GM23248 (cell line): Measurements from ENCODE around the gene HEMK1. TPM values are rescaled to one million over a fixed set of nuclear protein-coding genes. Genes with fewer than 3 reads are reported as not detected.

Source experiments
- DNase-seq: peaks from one replicate; pipeline ENCODE4 v3.0.0-alpha.2; 2015
- H2AFZ ChIP-seq: fragments of 200-600 bp; sonication (generic); 2 replicates; pipeline ENCODE4 v1.6.1; 2016; ENCODE audit warnings: antibody characterized with exemption
- H3F3A ChIP-seq: fragments of 200-600 bp; sonication (generic); 2 replicates; pipeline ENCODE4 v1.6.1; 2016; ENCODE audit warnings: mild to moderate bottlenecking, antibody characterized with exemption, mixed run types; ENCODE audit not compliant: insufficient read depth
- H3K27ac ChIP-seq: fragments of 200-600 bp; sonication (generic); 2 replicates; pipeline ENCODE4 v1.5.1; 2016; ENCODE audit warnings: mild to moderate bottlenecking
- H3K27me3 ChIP-seq: fragments of 200-600 bp; sonication (generic); replicated peaks from 2 replicates; pipeline ENCODE4 v1.6.1; 2016; ENCODE audit warnings: mild to moderate bottlenecking; ENCODE audit not compliant: insufficient read depth
- H3K36me3 ChIP-seq: fragments of 200-600 bp; sonication (generic); 2 replicates; pipeline ENCODE4 v1.6.1; 2016; ENCODE audit warnings: low read depth, mild to moderate bottlenecking
- H3K4me1 ChIP-seq: fragments of 200-600 bp; sonication (generic); 2 replicates; pipeline ENCODE4 v1.6.1; 2016; ENCODE audit warnings: mild to moderate bottlenecking; ENCODE audit not compliant: insufficient read depth
- H3K4me2 ChIP-seq: fragments of 200-600 bp; sonication (generic); one replicate; pipeline ENCODE4 v1.6.1; 2016; ENCODE audit warnings: mild to moderate bottlenecking; ENCODE audit not compliant: unreplicated experiment
- H3K4me3 ChIP-seq: fragments of 200-600 bp; sonication (generic); 2 replicates; pipeline ENCODE4 v1.5.1; 2016; ENCODE audit warnings: mild to moderate bottlenecking
- H3K79me2 ChIP-seq: fragments of 200-600 bp; sonication (generic); 2 replicates; pipeline ENCODE4 v1.6.1; 2016; ENCODE audit warnings: mild to moderate bottlenecking; ENCODE audit not compliant: insufficient read depth
- H3K9ac ChIP-seq: fragments of 200-600 bp; sonication (generic); 2 replicates; pipeline ENCODE4 v1.6.1; 2016; ENCODE audit warnings: mild to moderate bottlenecking
- H3K9me2 ChIP-seq: fragments of 200-600 bp; sonication (generic); 2 replicates; pipeline ENCODE4 v1.6.1; 2016; ENCODE audit warnings: mixed run types, mild to moderate bottlenecking, moderate library complexity; ENCODE audit not compliant: insufficient read depth
- H3K9me3 ChIP-seq: fragments of 200-600 bp; sonication (generic); one replicate; pipeline ENCODE4 v1.6.1; 2017; ENCODE audit warnings: low read depth
- H4K20me1 ChIP-seq: fragments of 200-600 bp; sonication (generic); 2 replicates; pipeline ENCODE4 v1.6.0; 2016; ENCODE audit not compliant: insufficient read depth
- EZH2 ChIP-seq: fragments of 200-600 bp; sonication (generic); IDR thresholded peaks from 2 replicates; pipeline ENCODE4 v1.6.1; 2018; ENCODE audit warnings: antibody characterized with exemption, mild to moderate bottlenecking; ENCODE audit not compliant: insufficient read depth, poor library complexity, severe bottlenecking
- EZH2phosphoT487 ChIP-seq: fragments of 200-600 bp; sonication (generic); IDR thresholded peaks from 2 replicates; pipeline ENCODE4 v1.6.1; 2018; ENCODE audit warnings: antibody characterized with exemption, moderate library complexity, mild to moderate bottlenecking, low read depth; ENCODE audit not compliant: insufficient read depth
- WGBS, 2 experiments: methylation state at CpG; one replicate each; pipeline ENCODE4 v1.1.6; 2015 to 2017; ENCODE audit warnings: low lambda C conversion rate in 2 of 2, low coverage in 1 of 2; ENCODE audit errors: missing lambda C conversion rate in 2 of 2; 5-methylcytosine and 5-hydroxymethylcytosine counted together
- in situ Hi-C: fragments of 300-500 bp; cut with MboI; formaldehyde crosslinking; loops from 2 replicates; pipeline ENCODE4 v1.15.0; 2020
- polyA plus RNA-seq: library from polyadenylated mRNA; unstranded; fragments of >200 nt; fragmentation: Nextera tagmentation; extraction: Ambion mirVana; gene quantifications from 2 replicates; pipeline ENCODE4 v1.2.1, GENCODE V29; 2016
- total RNA-seq: library from RNA; depleted of rRNA; stranded (reverse); fragments of >200 nt; shearing (Covaris generic); gene quantifications from 2 replicates; pipeline ENCODE4 v1.2.3, GENCODE V29; 2014

The HEMK1 gene
- total and polyA plus RNA-seq, 2 experiments from 2014 or later = 15.8 to 17.3 TPM

GRCh38 chr3:50624634-50625033, 55.3 kb downstream of the HEMK1 start:
- no peak overlapping the region for H2AFZ ChIP-seq
- DNase-seq = no peak
- in situ Hi-C loops = loop anchor here (10.0 kb wide), 1 partner anchor 750 kb away; no protein-coding TSS in a partner anchor
- no peak overlapping the region for H3K27ac ChIP-seq
- no peak overlapping the region for H3K9ac ChIP-seq
- H3K9me2 ChIP-seq = no peaks in the 10 kb centered on the region
- no peak for TF ChIP-seq EZH2
- no peak for TF ChIP-seq EZH2phosphoT487
- H3K4me2 ChIP-seq = peak overlapping the region; percentile 9
- WGBS, 2 experiments = 96 to 100% methylated on average over 2 of the region's 2 CpGs
- H3K4me3 ChIP-seq = no peak overlapping the region
- H3K4me1 ChIP-seq = peaks cover 57% of the 10 kb centered on the region
- peaks cover 49% of the 10 kb centered on the region for H3K79me2 ChIP-seq
- H3K9me3 ChIP-seq = no peaks in the 10 kb centered on the region
- H3K27me3 ChIP-seq = no peaks in the 10 kb centered on the region
- H3K36me3 ChIP-seq = no peaks in the 10 kb centered on the region
- H4K20me1 ChIP-seq = no peaks in the 10 kb centered on the region
- peaks cover 26% of the 10 kb centered on the region for H3F3A ChIP-seq

GRCh38 chr3:50625231-50626182, 56.2 kb downstream of the HEMK1 start:
- WGBS, 2 experiments = 85 to 87% methylated on average over 15 to 18 of the region's 18 CpGs
- Histone ChIP-seq H3K27me3 (no peaks in the 10 kb centered on the region), H3K4me1 (peaks cover 49% of the 10 kb centered on the region), H3K9me3 (no peaks in the 10 kb centered on the region), H4K20me1 (no peaks in the 10 kb centered on the region), H3K79me2 (peaks cover 49% of the 10 kb centered on the region), H3K27ac (no peak overlapping the region), H3K4me3 (no peak overlapping the region), H3F3A (peaks cover 26% of the 10 kb centered on the region), H2AFZ (no peak overlapping the region), H3K9ac (no peak overlapping the region), H3K36me3 (no peaks in the 10 kb centered on the region), H3K4me2 (no peak overlapping the region), H3K9me2 (no peaks in the 10 kb centered on the region)
- in situ Hi-C loops = loop anchor here (10.0 kb wide), 1 partner anchor 749 kb away; no protein-coding TSS in a partner anchor
- DNase-seq = no peak
- TF ChIP-seq EZH2 = no peak
- TF ChIP-seq EZH2phosphoT487 = no peak

- Histone ChIP-seq H3K4me3 (no peak overlapping the region), H3K4me2 (no peak overlapping the region), H3K79me2 (peaks cover 55% of the 10 kb centered on the region), H3K9ac (no peak overlapping the region), H3K27me3 (no peaks in the 10 kb centered on the region), H2AFZ (no peak overlapping the region), H3K9me2 (no peaks in the 10 kb centered on the region), H3K27ac (no peak overlapping the region), H3K9me3 (no peaks in the 10 kb centered on the region), H3K36me3 (no peaks in the 10 kb centered on the region), H3K4me1 (peaks cover 48% of the 10 kb centered on the region), H3F3A (peaks cover 26% of the 10 kb centered on the region), H4K20me1 (no peaks in the 10 kb centered on the region)
- 87 to 93% methylated on average over 3 of the region's 3 CpGs for WGBS, 2 experiments
- TF ChIP-seq EZH2 = no peak
- no peak for TF ChIP-seq EZH2phosphoT487
- DNase-seq = no peak
- in situ Hi-C loops = loop anchor here (10.0 kb wide), 1 partner anchor 748 kb away; no protein-coding TSS in a partner anchor
Measured at GRCh38 chr3:50626401-50626800, 57.1 kb downstream of the HEMK1 start.

GRCh38 chr3:50627407-50628051, 58.2 kb downstream of the HEMK1 start:
- no peak overlapping the region for H2AFZ ChIP-seq
- H3K36me3 ChIP-seq = no peaks in the 10 kb centered on the region
- TF ChIP-seq EZH2phosphoT487 = no peak
- no peak for TF ChIP-seq EZH2
- in situ Hi-C loops = loop anchor here (10.0 kb wide), 1 partner anchor 747 kb away; no protein-coding TSS in a partner anchor
- DNase-seq = peak; percentile 92
- no peaks in the 10 kb centered on the region for H4K20me1 ChIP-seq
- no peaks in the 10 kb centered on the region for H3K9me3 ChIP-seq
- peak overlapping the region; percentile 57; the same call in 1 of the 2 replicates for H3K9ac ChIP-seq
- H3K27ac ChIP-seq = peak overlapping the region; percentile 81
- H3K79me2 ChIP-seq = peaks cover 64% of the 10 kb centered on the region
- H3K4me3 ChIP-seq = no peak overlapping the region
- WGBS, 2 experiments = 13 to 14% methylated on average over 6 of the region's 6 CpGs
- peak overlapping the region; percentile 60 for H3K4me2 ChIP-seq
- H3F3A ChIP-seq = peaks cover 37% of the 10 kb centered on the region
- H3K27me3 ChIP-seq = no peaks in the 10 kb centered on the region
- no peaks in the 10 kb centered on the region for H3K9me2 ChIP-seq
- H3K4me1 ChIP-seq = peaks cover 60% of the 10 kb centered on the region
